Effector memory CD8-positive, alpha-beta T cell (primary cell): ENCODE data around the gene GNAI2.
"Not testable (repeated sequence)": the region's sequence is repeated elsewhere in the genome, so short reads cannot be mapped to it uniquely, and the experiment has no call there.

ENCODE experiments used
- ATAC-seq: fragments of 150-1000 bp; cut with Tn5 transposase; replicated peaks from 2 replicates; pipeline ENCODE4 v1.10.0; 2021; ENCODE audit warnings: mild to moderate bottlenecking, moderate library complexity
- DNase-seq, 3 experiments: peaks; one replicate each; pipeline ENCODE4 v3.0.0; 2021
- H3K27ac Mint-ChIP-seq, 2 donors: one replicate each; pipeline ENCODE4 v1.8.0; 2022; ENCODE audit warnings: mild to moderate bottlenecking in 2 of 2, mixed read lengths in 2 of 2, moderate library complexity in 2 of 2
- H3K27me3 Mint-ChIP-seq, 2 donors: one replicate each; pipeline ENCODE4 v1.8.0; 2022; ENCODE audit warnings: mixed read lengths in 2 of 2
- H3K36me3 Mint-ChIP-seq: one replicate; pipeline ENCODE4 v1.8.0; 2022; ENCODE audit warnings: mild to moderate bottlenecking, moderate library complexity, mixed read lengths; ENCODE audit not compliant: insufficient read depth
- H3K4me1 Mint-ChIP-seq, 2 donors: one replicate each; pipeline ENCODE4 v1.8.0; 2022; ENCODE audit warnings: low read depth in 2 of 2, mixed read lengths in 2 of 2
- H3K4me3 Mint-ChIP-seq, 2 donors: one replicate each; pipeline ENCODE4 v1.8.0; 2022; ENCODE audit warnings: mild to moderate bottlenecking in 2 of 2, mixed read lengths in 2 of 2, moderate library complexity in 2 of 2
- H3K9me3 Mint-ChIP-seq, 2 donors: one replicate each; pipeline ENCODE4 v1.8.0; 2022; ENCODE audit warnings: mixed read lengths in 2 of 2

The GNAI2 gene

DNA sequence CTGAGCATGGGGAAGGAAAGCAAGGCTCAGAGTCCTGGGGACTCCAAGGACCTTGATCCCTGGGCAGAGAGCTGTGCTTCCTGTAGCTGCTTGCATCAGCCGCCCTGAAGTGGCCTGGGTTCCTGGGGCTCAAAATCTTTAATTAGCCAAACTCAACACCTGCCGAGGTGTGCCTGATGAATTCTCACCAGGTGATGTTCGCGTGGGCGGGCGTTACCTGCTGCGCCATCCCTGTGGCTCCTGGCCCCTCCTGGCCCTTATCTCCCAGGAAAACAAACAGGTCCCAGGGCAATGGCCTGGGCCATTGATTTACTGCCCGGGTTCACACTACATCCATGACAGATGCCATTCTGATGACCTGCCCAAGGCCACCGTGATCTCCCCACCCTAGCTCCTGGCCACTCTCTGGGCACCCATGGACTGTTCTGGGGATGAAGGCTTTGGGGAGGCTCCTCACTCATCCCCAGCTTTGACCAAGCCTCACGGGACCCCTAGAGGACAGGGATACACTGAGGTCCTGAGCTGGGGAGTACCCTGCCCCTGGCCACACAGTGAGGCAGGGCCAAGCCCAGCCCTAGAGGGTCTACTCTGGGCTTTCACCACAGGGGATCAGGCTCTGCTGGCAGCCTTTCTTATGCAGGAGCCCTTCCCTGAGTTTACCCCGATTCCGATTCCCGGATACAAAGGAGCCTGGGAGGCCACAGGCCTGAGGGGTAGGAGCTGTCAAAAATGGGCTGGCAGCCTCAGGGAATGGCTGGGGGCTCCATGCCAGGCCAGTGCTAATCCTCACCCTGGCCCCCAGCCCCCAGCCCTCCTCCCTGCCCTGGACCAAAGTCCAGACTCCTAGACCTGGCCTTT, 25.3 kb upstream of the GNAI2 start:
- H3K27me3 Mint-ChIP-seq, result peaks cover 22 to 38% of the 10 kb centered on the region in 2 donors
- no peaks in the 10 kb centered on the region for H3K4me1 Mint-ChIP-seq
- no peak overlapping the region for H3K27ac Mint-ChIP-seq
- no peaks in the 10 kb centered on the region for H3K36me3 Mint-ChIP-seq
- no peak for ATAC-seq
- H3K9me3 Mint-ChIP-seq, result no peaks in the 10 kb centered on the region
- no peak for DNase-seq
- no peak overlapping the region for H3K4me3 Mint-ChIP-seq

GRCh38 chr3:50211368-50211717, 24.7 kb upstream of the GNAI2 start:
- H3K36me3 Mint-ChIP-seq, H3K27ac Mint-ChIP-seq, H3K4me3 Mint-ChIP-seq, H3K4me1 Mint-ChIP-seq, ATAC-seq, DNase-seq, H3K9me3 Mint-ChIP-seq: not testable (repeated sequence)
- H3K27me3 Mint-ChIP-seq, result peaks cover 19 to 34% of the 10 kb centered on the region in 2 donors

- no peak overlapping the region for H3K27ac Mint-ChIP-seq
- DNase-seq (no peak), ATAC-seq (no peak)
- H3K27me3 Mint-ChIP-seq, result peaks cover 13 to 28% of the 10 kb centered on the region in 2 donors
- no peaks in the 10 kb centered on the region for H3K4me1 Mint-ChIP-seq
- H3K4me3 Mint-ChIP-seq, result no peak overlapping the region
- H3K9me3 Mint-ChIP-seq, result no peaks in the 10 kb centered on the region
- H3K36me3 Mint-ChIP-seq, result no peaks in the 10 kb centered on the region
Measured at GRCh38 chr3:50211930-50212329, 24.1 kb upstream of the GNAI2 start.

GRCh38 chr3:50212502-50212901, 23.5 kb upstream of the GNAI2 start:
- Mint-ChIP-seq H3K27me3 (peaks cover 8 to 23% of the 10 kb centered on the region in 2 donors), H3K4me1 (no peaks in the 10 kb centered on the region), H3K9me3 (no peaks in the 10 kb centered on the region), H3K27ac (no peak overlapping the region), H3K4me3 (no peak overlapping the region), H3K36me3 (no peaks in the 10 kb centered on the region)
- ATAC-seq, result no peak
- DNase-seq, result no peak

GRCh38 chr3:50212971-50213370, 23.0 kb upstream of the GNAI2 start:
- H3K27ac Mint-ChIP-seq, result no peak overlapping the region
- DNase-seq (no peak), ATAC-seq (no peak)
- H3K27me3 Mint-ChIP-seq, result peaks cover 7 to 23% of the 10 kb centered on the region in 2 donors
- no peaks in the 10 kb centered on the region for H3K36me3 Mint-ChIP-seq
- no peak overlapping the region for H3K4me3 Mint-ChIP-seq
- H3K4me1 Mint-ChIP-seq, result no peaks in the 10 kb centered on the region
- H3K9me3 Mint-ChIP-seq, result no peaks in the 10 kb centered on the region

- H3K36me3 Mint-ChIP-seq, result no peaks in the 10 kb centered on the region
- no peak for ATAC-seq
- no peaks in the 10 kb centered on the region for H3K9me3 Mint-ChIP-seq
- peaks cover 5 to 23% of the 10 kb centered on the region in 2 donors for H3K27me3 Mint-ChIP-seq
- H3K4me3 Mint-ChIP-seq, result no peak overlapping the region
- no peak for DNase-seq
- H3K27ac Mint-ChIP-seq, result no peak overlapping the region
- no peaks in the 10 kb centered on the region for H3K4me1 Mint-ChIP-seq
Measured at GRCh38 chr3:50213373-50213772, 22.6 kb upstream of the GNAI2 start.

GRCh38 chr3:50214824-50215223, 21.2 kb upstream of the GNAI2 start:
- DNase-seq (no peak), ATAC-seq (no peak)
- peaks cover 0 to 20% of the 10 kb centered on the region in 2 donors for H3K27me3 Mint-ChIP-seq
- no peak overlapping the region for H3K4me3 Mint-ChIP-seq
- no peaks in the 10 kb centered on the region for H3K9me3 Mint-ChIP-seq
- no peak overlapping the region for H3K27ac Mint-ChIP-seq
- no peaks in the 10 kb centered on the region for H3K4me1 Mint-ChIP-seq
- H3K36me3 Mint-ChIP-seq, result no peaks in the 10 kb centered on the region

- Mint-ChIP-seq H3K4me1 (no peaks in the 10 kb centered on the region), H3K4me3 (no peak overlapping the region), H3K9me3 (no peaks in the 10 kb centered on the region), H3K36me3 (no peaks in the 10 kb centered on the region), H3K27ac (no peak overlapping the region), H3K27me3 (peaks cover 0 to 16% of the 10 kb centered on the region in 2 donors)
- no peak for ATAC-seq
- no peak for DNase-seq
Measured at GRCh38 chr3:50215529-50215928, 20.5 kb upstream of the GNAI2 start.

DNA sequence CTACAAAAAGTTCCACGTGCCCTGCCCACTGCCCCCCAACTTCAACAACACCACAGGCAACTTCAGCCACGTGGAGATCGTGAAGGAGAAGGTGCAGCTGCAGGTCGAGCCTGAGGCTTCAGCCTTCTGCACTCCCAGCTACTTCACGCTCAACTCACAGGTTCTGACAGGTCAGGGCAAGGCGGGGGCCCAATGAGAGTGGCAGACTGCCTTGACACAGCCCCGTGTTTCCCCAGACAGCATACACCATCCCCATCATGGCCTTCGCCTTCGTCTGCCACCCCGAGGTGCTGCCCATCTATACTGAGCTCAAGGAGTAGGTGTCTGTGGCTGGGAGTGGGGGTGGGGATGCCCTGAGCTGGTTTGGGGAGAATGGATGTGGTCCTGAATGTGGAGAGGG, 18.3 kb upstream of the GNAI2 start:
- ATAC-seq, result no peak
- Mint-ChIP-seq H3K4me3 (no peak overlapping the region), H3K36me3 (no peaks in the 10 kb centered on the region), H3K4me1 (no peaks in the 10 kb centered on the region), H3K27me3 (peaks cover 0 to 16% of the 10 kb centered on the region in 2 donors), H3K9me3 (no peaks in the 10 kb centered on the region), H3K27ac (no peak overlapping the region)
- DNase-seq, result no peak

DNA sequence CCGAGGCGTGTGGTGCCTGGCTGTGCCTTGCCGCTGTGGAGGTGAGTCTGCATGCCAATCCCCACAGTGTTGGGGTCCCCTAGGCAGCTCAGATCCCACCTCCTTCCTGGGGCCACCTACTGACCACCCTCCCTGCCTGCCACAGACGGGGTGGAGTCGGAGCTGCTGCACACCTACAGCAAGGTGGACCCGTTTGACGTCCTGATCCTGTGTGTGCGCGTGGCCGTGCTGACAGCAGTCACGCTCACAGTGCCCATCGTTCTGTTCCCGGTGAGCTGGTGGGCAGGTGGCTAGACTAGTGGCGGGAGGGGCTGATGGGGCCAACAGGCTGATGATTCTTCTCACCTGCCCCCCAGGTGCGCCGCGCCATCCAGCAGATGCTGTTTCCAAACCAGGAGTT, 17.6 kb upstream of the GNAI2 start:
- DNase-seq (no peak), ATAC-seq (no peak)
- no peaks in the 10 kb centered on the region for H3K4me1 Mint-ChIP-seq
- no peaks in the 10 kb centered on the region for H3K9me3 Mint-ChIP-seq
- H3K36me3 Mint-ChIP-seq, result no peaks in the 10 kb centered on the region
- peaks cover 0 to 16% of the 10 kb centered on the region in 2 donors for H3K27me3 Mint-ChIP-seq
- H3K4me3 Mint-ChIP-seq, result no peak overlapping the region
- no peak overlapping the region for H3K27ac Mint-ChIP-seq

DNA sequence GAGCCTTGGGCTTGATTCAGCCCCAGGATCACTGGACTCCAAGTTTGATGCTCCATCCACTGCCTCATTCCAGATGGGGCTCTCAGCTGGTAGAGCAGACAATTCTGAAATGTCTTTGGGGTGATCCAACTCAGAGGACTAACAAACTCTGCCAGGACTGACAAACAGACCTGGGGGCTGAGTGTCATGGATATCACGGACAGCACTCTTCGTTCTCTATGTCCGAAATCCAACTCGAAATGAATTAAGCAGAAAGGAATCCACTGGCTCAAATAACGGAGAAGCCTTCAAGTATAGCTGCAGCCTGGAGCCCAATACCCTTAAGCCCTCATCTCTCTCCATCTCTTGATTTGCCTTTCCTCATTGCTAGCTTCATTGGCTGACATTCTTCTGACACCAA, 16.7 kb upstream of the GNAI2 start:
- DNase-seq (no peak), ATAC-seq (no peak)
- H3K4me3 Mint-ChIP-seq, result no peak overlapping the region
- no peak overlapping the region for H3K27ac Mint-ChIP-seq
- peaks cover 0 to 10% of the 10 kb centered on the region in 2 donors for H3K27me3 Mint-ChIP-seq
- H3K36me3 Mint-ChIP-seq, result no peaks in the 10 kb centered on the region
- no peaks in the 10 kb centered on the region for H3K9me3 Mint-ChIP-seq
- H3K4me1 Mint-ChIP-seq, result no peaks in the 10 kb centered on the region

DNA sequence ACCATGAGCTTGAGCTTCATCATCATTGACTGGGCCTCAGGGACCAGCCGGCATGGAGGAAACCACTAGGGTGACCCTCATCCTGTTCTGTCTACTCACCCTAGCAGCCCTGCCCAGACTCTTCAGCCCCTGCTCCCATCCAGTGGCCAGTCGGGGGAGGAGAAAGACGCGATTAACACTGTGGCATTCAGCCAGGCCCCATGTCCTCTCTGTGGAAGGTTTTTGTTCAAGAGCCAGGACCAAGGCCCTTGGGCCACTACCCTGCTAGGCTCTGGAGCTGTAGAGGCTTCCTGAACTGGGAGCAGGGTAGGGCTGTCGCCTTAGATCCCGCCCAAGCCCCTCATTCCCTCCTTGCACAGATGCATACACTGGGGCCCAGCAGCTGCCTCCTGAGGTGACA, 15.9 kb upstream of the GNAI2 start:
- H3K4me3 Mint-ChIP-seq, result no peak overlapping the region
- ATAC-seq, result no peak
- no peak overlapping the region for H3K27ac Mint-ChIP-seq
- H3K36me3 Mint-ChIP-seq, result peaks cover under 1% of the 10 kb centered on the region
- H3K4me1 Mint-ChIP-seq, result no peaks in the 10 kb centered on the region
- DNase-seq, result no peak
- no peaks in the 10 kb centered on the region for H3K9me3 Mint-ChIP-seq
- H3K27me3 Mint-ChIP-seq, result peaks cover 0 to 6% of the 10 kb centered on the region in 2 donors

GRCh38 chr3:50221051-50221410, 15.0 kb upstream of the GNAI2 start:
- Mint-ChIP-seq H3K4me1 (peaks cover 2 to 5% of the 10 kb centered on the region in 2 donors), H3K27me3 (no peaks in the 10 kb centered on the region), H3K9me3 (no peaks in the 10 kb centered on the region), H3K36me3 (peaks cover 3% of the 10 kb centered on the region), H3K4me3 (no peak overlapping the region), H3K27ac (no peak overlapping the region)
- DNase-seq (no peak), ATAC-seq (no peak)

GRCh38 chr3:50221411-50222168, 14.4 kb upstream of the GNAI2 start:
- H3K27me3 Mint-ChIP-seq, result no peaks in the 10 kb centered on the region
- H3K27ac Mint-ChIP-seq, result no peak overlapping the region
- DNase-seq (no peak), ATAC-seq (no peak)
- H3K4me3 Mint-ChIP-seq, result no peak overlapping the region
- H3K36me3 Mint-ChIP-seq, result peaks cover 5% of the 10 kb centered on the region
- H3K9me3 Mint-ChIP-seq, result no peaks in the 10 kb centered on the region
- H3K4me1 Mint-ChIP-seq, result peaks cover 5 to 8% of the 10 kb centered on the region in 2 donors
